Measurements from ENCODE around the gene SLAMF6. TPM values are rescaled to one million over a fixed set of nuclear protein-coding genes. Genes with fewer than 3 reads are reported as not detected.
"Not testable (repeated sequence)": the region's sequence is repeated elsewhere in the genome, so short reads cannot be mapped to it uniquely, and the experiment has no call there.

SLAMF6 gene
- total RNA-seq, 1 donor from 2014 or later, result 0.39 TPM

- DNase-seq, result no peak
Observed at GRCh38 chr1:160504651-160505050, 18.4 kb downstream of the SLAMF6 start.

- DNase-seq, result no peak
Observed at GRCh38 chr1:160503087-160503486, 20.0 kb downstream of the SLAMF6 start.

GRCh38 chr1:160500321-160500990 lies 22.6 kb downstream of the SLAMF6 start:
- no peak for DNase-seq

GRCh38 chr1:160499631-160500030 lies 23.4 kb downstream of the SLAMF6 start:
- DNase-seq, result no peak

GRCh38 chr1:160498301-160499065 lies 24.6 kb downstream of the SLAMF6 start:
- DNase-seq, result not testable (repeated sequence)

- no peak for DNase-seq
Observed at GRCh38 chr1:160496334-160496733, 26.7 kb downstream of the SLAMF6 start.

- DNase-seq, result no peak
Observed at GRCh38 chr1:160494620-160495019, 28.4 kb downstream of the SLAMF6 start.

- DNase-seq, result no peak
Observed at GRCh38 chr1:160492617-160493016, 30.4 kb downstream of the SLAMF6 start.

GRCh38 chr1:160491981-160492380 lies 31.1 kb downstream of the SLAMF6 start:
- DNase-seq, result no peak

GRCh38 chr1:160491017-160491416 lies 32.0 kb downstream of the SLAMF6 start:
- DNase-seq, result no peak

GRCh38 chr1:160489513-160490261 lies 33.4 kb downstream of the SLAMF6 start:
- DNase-seq, result no peak

- DNase-seq, result no peak
Observed at GRCh38 chr1:160488347-160489058, 34.6 kb downstream of the SLAMF6 start.

GRCh38 chr1:160486453-160486852 lies 36.6 kb downstream of the SLAMF6 start:
- no peak for DNase-seq

GRCh38 chr1:160483505-160484185 lies 39.4 kb downstream of the SLAMF6 start:
- DNase-seq, result no peak

- no peak for DNase-seq
Observed at GRCh38 chr1:160481979-160482596, 41.0 kb downstream of the SLAMF6 start.

- not testable (repeated sequence) for DNase-seq
Observed at GRCh38 chr1:160480781-160481180, 42.3 kb downstream of the SLAMF6 start.

GRCh38 chr1:160479091-160479490 lies 44.0 kb downstream of the SLAMF6 start:
- DNase-seq, result not testable (repeated sequence)

GRCh38 chr1:160474392-160475242 lies 48.4 kb downstream of the SLAMF6 start:
- no peak for DNase-seq

- DNase-seq, result no peak
Observed at GRCh38 chr1:160472112-160472511, 50.9 kb downstream of the SLAMF6 start.

- DNase-seq, result no peak
Observed at GRCh38 chr1:160471253-160471652, 51.8 kb downstream of the SLAMF6 start.
